C4-2B (cell line): ENCODE measurements around the gene GTF2E1.

Source experiments
- ZFX ChIP-seq: fragments of 450-650 bp; IDR thresholded peaks from 2 replicates; pipeline ENCODE4 v1.6.1; 2017
- TF ChIP-seq, protein P1 (sequence below): fragments of 450-650 bp; conservative IDR thresholded peaks from 2 replicates; pipeline ENCODE4 v1.5.1; 2017; ENCODE audit warnings: mild to moderate bottlenecking

GRCh38 chr3:120742198-120742848 is at the start of gene GTF2E1, which contains the start of gene RABL3:
- TF ChIP-seq, protein P1, sequence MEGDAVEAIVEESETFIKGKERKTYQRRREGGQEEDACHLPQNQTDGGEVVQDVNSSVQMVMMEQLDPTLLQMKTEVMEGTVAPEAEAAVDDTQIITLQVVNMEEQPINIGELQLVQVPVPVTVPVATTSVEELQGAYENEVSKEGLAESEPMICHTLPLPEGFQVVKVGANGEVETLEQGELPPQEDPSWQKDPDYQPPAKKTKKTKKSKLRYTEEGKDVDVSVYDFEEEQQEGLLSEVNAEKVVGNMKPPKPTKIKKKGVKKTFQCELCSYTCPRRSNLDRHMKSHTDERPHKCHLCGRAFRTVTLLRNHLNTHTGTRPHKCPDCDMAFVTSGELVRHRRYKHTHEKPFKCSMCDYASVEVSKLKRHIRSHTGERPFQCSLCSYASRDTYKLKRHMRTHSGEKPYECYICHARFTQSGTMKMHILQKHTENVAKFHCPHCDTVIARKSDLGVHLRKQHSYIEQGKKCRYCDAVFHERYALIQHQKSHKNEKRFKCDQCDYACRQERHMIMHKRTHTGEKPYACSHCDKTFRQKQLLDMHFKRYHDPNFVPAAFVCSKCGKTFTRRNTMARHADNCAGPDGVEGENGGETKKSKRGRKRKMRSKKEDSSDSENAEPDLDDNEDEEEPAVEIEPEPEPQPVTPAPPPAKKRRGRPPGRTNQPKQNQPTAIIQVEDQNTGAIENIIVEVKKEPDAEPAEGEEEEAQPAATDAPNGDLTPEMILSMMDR: no peak
- TF ChIP-seq ZFX: no peak
